ENCODE results near the gene SLC5A3.

SLC5A3 gene

GRCh38 chr21:34073032-34073748, at the start of gene SLC5A3, which contains the start of gene MRPS6:
Gene SLC5A3, plus strand, starts transcription at chr21:34073578. Its CDS starts 21,621 bp downstream, at chr21:34095199.
Gene MRPS6, plus strand, starts transcription at chr21:34073578. Its CDS starts 123 bp downstream, at chr21:34073701.
- Histone ChIP-seq H3K9me3 (no peaks in the 10 kb centered on the region), H3K27ac (peak within 1 kb of the TSS; percentile 87 to 92), H3K27me3 (no peaks in the 10 kb centered on the region), H3K4me1 (peaks cover 0 to 48% (median 13%) of the 10 kb centered on the region in 4 donors), H3K4me3 (peak within 1 kb of the TSS; percentile 77 to 84), H3K36me3 (no peaks in the 10 kb centered on the region)
- intact Hi-C loops (cut with DNase I; ENCODE audit: low total_unique reads) = loop anchor here (5.0 to 10.0 kb wide), 4 partner anchors 54 to 274 kb away; no protein-coding TSS in a partner anchor
- peak; percentile 67 to 89 for DNase-seq
- peak in 1 of 2 experiments; percentile 30 for TF ChIP-seq CTCF (IDR thresholded peaks at IDR 0.05)

GRCh38 chr21:34023691-34024373, 49.5 kb upstream of the SLC5A3 start:
- no peaks in the 10 kb centered on the region for H3K27me3 ChIP-seq
- DNase-seq = no peak
- peaks cover 0 to 6% (median 0%) of the 10 kb centered on the region in 3 donors for H3K9me3 ChIP-seq
- H3K27ac ChIP-seq = no peak overlapping the region
- H3K4me3 ChIP-seq = no peak overlapping the region
- no peak for TF ChIP-seq CTCF (IDR thresholded peaks at IDR 0.05)
- H3K4me1 ChIP-seq = peaks cover 0 to 8% (median 3%) of the 10 kb centered on the region in 4 donors
- intact Hi-C loops (cut with DNase I; ENCODE audit: low total_unique reads) = no loop called here
- no peaks in the 10 kb centered on the region for H3K36me3 ChIP-seq

GRCh38 chr21:34024374-34024693, 49.0 kb upstream of the SLC5A3 start:
- Histone ChIP-seq H3K9me3 (peaks cover 0 to 6% (median 0%) of the 10 kb centered on the region in 3 donors), H3K4me3 (no peak overlapping the region), H3K27ac (no peak overlapping the region), H3K27me3 (no peaks in the 10 kb centered on the region), H3K4me1 (peaks cover 0 to 8% (median 3%) of the 10 kb centered on the region in 4 donors), H3K36me3 (no peaks in the 10 kb centered on the region)
- intact Hi-C loops (cut with DNase I; ENCODE audit: low total_unique reads) = no loop called here
- TF ChIP-seq CTCF (IDR thresholded peaks at IDR 0.05) = no peak
- no peak for DNase-seq

GRCh38 chr21:34027721-34028461, 45.5 kb upstream of the SLC5A3 start:
- H3K9me3 ChIP-seq = no peaks in the 10 kb centered on the region
- H3K4me1 ChIP-seq = peaks cover 0 to 5% (median 2%) of the 10 kb centered on the region in 4 donors
- DNase-seq = no peak
- no peaks in the 10 kb centered on the region for H3K27me3 ChIP-seq
- no peak for TF ChIP-seq CTCF (IDR thresholded peaks at IDR 0.05)
- no peak overlapping the region for H3K27ac ChIP-seq
- H3K4me3 ChIP-seq = no peak overlapping the region
- intact Hi-C loops (cut with DNase I; ENCODE audit: low total_unique reads) = no loop called here
- no peaks in the 10 kb centered on the region for H3K36me3 ChIP-seq

GRCh38 chr21:34029743-34030528, 43.4 kb upstream of the SLC5A3 start:
- H3K27me3 ChIP-seq = no peaks in the 10 kb centered on the region
- no peak for TF ChIP-seq CTCF (IDR thresholded peaks at IDR 0.05)

More at GRCh38 chr21:34029743-34030528, 43.4 kb upstream of the SLC5A3 start:
- no peak overlapping the region for H3K4me3 ChIP-seq
- no peaks in the 10 kb centered on the region for H3K36me3 ChIP-seq
- H3K27ac ChIP-seq = no peak overlapping the region
- H3K9me3 ChIP-seq = no peaks in the 10 kb centered on the region
- no peak for DNase-seq
- H3K4me1 ChIP-seq = peaks cover 0 to 10% (median 0%) of the 10 kb centered on the region in 4 donors
- intact Hi-C loops (cut with DNase I; ENCODE audit: low total_unique reads) = no loop called here
